Smooth muscle cell (in vitro differentiated cells): ENCODE measurements around the gene THSD7A. TPM values are rescaled to one million over a fixed set of nuclear protein-coding genes. Genes with fewer than 3 reads are reported as not detected.

Experiments used
- DNase-seq: peaks from one replicate; lab custom pipeline; 2025; ENCODE audit not compliant: unreplicated experiment; lab: John Stamatoyannopoulos, UW
- H2AFZ ChIP-seq: fragments of 200-600 bp; sonication (generic); 2 replicates; pipeline ENCODE4 v1.6.0; 2016; ENCODE audit warnings: antibody characterized with exemption, low read depth, mild to moderate bottlenecking
- H3F3A ChIP-seq: fragments of 200-600 bp; sonication (generic); 2 replicates; pipeline ENCODE4 v1.6.0; 2017; ENCODE audit warnings: antibody characterized with exemption, low read depth
- H3K27ac ChIP-seq: fragments of 200-600 bp; sonication (generic); 2 replicates; pipeline ENCODE4 v1.5.1; 2016; ENCODE audit warnings: low read depth, mild to moderate bottlenecking
- H3K27me3 ChIP-seq: fragments of 200-600 bp; sonication (generic); 2 replicates; pipeline ENCODE4 v1.6.1; 2016; ENCODE audit warnings: low read depth, mild to moderate bottlenecking
- H3K36me3 ChIP-seq: fragments of 200-600 bp; sonication (generic); 2 replicates; pipeline ENCODE4 v1.5.1; 2016; ENCODE audit warnings: low read depth
- H3K4me1 ChIP-seq: fragments of 200-600 bp; sonication (generic); 2 replicates; pipeline ENCODE4 v1.5.1; 2016; ENCODE audit warnings: low read depth
- H3K4me2 ChIP-seq: fragments of 200-600 bp; sonication (generic); 2 replicates; pipeline ENCODE4 v1.6.0; 2016; ENCODE audit warnings: mild to moderate bottlenecking
- H3K4me3 ChIP-seq: fragments of 200-600 bp; sonication (generic); 2 replicates; pipeline ENCODE4 v1.5.1; 2016; ENCODE audit warnings: mild to moderate bottlenecking
- H3K79me2 ChIP-seq: fragments of 200-600 bp; sonication (generic); 2 replicates; pipeline ENCODE4 v1.6.0; 2016; ENCODE audit warnings: low read depth, mild to moderate bottlenecking
- H3K9ac ChIP-seq: fragments of 200-600 bp; sonication (generic); 2 replicates; pipeline ENCODE4 v1.6.0; 2016; ENCODE audit warnings: low read depth
- H3K9me3 ChIP-seq: fragments of 200-600 bp; sonication (generic); replicated peaks from 2 replicates; pipeline ENCODE4 v1.5.1; 2016; ENCODE audit warnings: low read depth
- H4K20me1 ChIP-seq: fragments of 200-600 bp; sonication (generic); 2 replicates; pipeline ENCODE4 v1.6.0; 2016; ENCODE audit warnings: low read depth
- WGBS: methylation state at CpG from one replicate; pipeline ENCODE4 v1.1.7; 2016; ENCODE audit warnings: low lambda C conversion rate; 5-methylcytosine and 5-hydroxymethylcytosine counted together
- polyA plus RNA-seq: library from polyadenylated mRNA; unstranded; fragments of >200 nt; fragmentation: Nextera tagmentation; extraction: Ambion mirVana; gene quantifications from 2 replicates; pipeline ENCODE4 v1.2.1, GENCODE V29; 2016
- total RNA-seq: library from RNA; depleted of rRNA; stranded (reverse); fragments of >200 nt; gene quantifications from 2 replicates; pipeline ENCODE4 v1.2.3, GENCODE V29; 2014
- TF ChIP-seq, protein P1 (sequence below): fragments of 200-600 bp; sonication (generic); IDR thresholded peaks from 2 replicates; pipeline ENCODE4 v1.5.1; 2017; ENCODE audit warnings: borderline replicate concordance, mild to moderate bottlenecking, antibody characterized with exemption; ENCODE audit not compliant: insufficient read depth, poor library complexity, severe bottlenecking

Gene THSD7A
- total and polyA plus RNA-seq, 2 experiments from 2014 or later: 1.7 to 2.7 TPM

DNA sequence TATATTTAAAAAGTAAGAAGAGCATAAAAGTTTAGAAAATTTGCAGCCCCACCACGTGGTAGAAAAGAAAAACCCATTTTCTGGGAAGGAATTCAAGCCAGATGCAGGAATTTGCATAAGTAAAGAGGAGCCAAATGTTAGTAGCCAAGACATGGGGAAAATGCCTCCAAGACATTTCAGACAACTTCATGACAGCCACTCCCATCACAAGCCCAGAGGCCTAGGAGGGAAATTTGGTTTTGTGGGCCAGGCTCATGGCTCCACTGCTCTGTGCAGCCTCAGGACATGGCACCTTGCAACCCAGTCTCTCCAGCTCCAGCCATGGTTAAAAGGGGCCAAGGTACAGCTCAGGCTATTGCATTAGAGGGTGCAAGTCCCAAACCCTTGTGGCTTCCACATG is 411.9 kb downstream of the THSD7A start:
- no peaks in the 10 kb centered on the region for H3K27me3 ChIP-seq
- no peaks in the 10 kb centered on the region for H3K36me3 ChIP-seq
- no peak overlapping the region for H3K4me2 ChIP-seq
- H3K9me3 ChIP-seq: no peaks in the 10 kb centered on the region
- no peaks in the 10 kb centered on the region for H3K79me2 ChIP-seq
- H3F3A ChIP-seq: no peaks in the 10 kb centered on the region
- no peak for DNase-seq
- no peak overlapping the region for H3K4me3 ChIP-seq
- H3K27ac ChIP-seq: no peak overlapping the region
- H2AFZ ChIP-seq: no peak overlapping the region
- no peaks in the 10 kb centered on the region for H4K20me1 ChIP-seq
- H3K4me1 ChIP-seq: no peaks in the 10 kb centered on the region
- WGBS: 75% methylated on average over 1 of the region's 1 CpG
- H3K9ac ChIP-seq: no peak overlapping the region
- TF ChIP-seq, protein P1, sequence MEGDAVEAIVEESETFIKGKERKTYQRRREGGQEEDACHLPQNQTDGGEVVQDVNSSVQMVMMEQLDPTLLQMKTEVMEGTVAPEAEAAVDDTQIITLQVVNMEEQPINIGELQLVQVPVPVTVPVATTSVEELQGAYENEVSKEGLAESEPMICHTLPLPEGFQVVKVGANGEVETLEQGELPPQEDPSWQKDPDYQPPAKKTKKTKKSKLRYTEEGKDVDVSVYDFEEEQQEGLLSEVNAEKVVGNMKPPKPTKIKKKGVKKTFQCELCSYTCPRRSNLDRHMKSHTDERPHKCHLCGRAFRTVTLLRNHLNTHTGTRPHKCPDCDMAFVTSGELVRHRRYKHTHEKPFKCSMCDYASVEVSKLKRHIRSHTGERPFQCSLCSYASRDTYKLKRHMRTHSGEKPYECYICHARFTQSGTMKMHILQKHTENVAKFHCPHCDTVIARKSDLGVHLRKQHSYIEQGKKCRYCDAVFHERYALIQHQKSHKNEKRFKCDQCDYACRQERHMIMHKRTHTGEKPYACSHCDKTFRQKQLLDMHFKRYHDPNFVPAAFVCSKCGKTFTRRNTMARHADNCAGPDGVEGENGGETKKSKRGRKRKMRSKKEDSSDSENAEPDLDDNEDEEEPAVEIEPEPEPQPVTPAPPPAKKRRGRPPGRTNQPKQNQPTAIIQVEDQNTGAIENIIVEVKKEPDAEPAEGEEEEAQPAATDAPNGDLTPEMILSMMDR: no peak

DNA sequence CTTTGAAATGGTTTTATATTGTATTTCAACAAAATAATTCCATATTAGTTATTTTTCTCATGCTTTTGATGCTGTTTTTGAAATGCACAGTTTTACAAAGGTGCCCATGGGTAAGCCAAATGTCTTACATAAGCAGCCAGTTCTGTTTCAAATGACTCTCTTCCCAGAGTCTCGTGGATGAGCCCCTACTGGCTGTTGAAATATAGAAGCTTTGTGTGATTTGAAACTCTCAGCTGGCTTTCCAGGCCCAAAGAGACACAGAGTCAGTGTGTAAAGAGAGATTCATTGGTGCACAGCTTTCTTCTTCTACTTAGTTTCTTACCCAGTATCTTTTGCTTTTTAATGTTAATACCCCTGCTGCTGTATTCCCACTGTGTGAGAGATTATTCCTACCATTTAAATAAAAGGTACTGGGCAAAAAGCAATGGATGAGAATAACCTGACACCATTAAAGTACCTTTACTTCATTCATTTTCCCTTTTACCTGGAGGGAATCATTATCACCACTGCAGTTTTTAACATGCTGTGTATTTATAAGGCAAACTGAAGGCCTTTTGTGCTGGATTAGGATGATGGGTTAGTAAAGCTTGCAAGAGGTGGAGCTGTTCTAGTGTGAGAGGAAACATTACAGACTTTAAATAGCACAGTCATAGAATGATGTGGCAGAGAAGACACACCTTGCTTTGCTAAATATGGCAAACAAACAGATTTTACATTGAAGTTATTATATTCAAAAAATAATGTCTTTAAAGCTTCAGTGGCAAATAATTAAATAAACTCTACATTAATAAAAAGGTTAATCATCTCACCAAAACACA is 415.1 kb downstream of the THSD7A start:
- WGBS: 64% methylated on average over 1 of the region's 1 CpG
- TF ChIP-seq, protein P1: no peak
- Histone ChIP-seq H2AFZ (no peak overlapping the region), H3K27ac (no peak overlapping the region), H3K79me2 (no peaks in the 10 kb centered on the region), H3F3A (no peaks in the 10 kb centered on the region), H3K9ac (no peak overlapping the region), H3K4me2 (no peak overlapping the region), H3K9me3 (no peaks in the 10 kb centered on the region), H3K27me3 (no peaks in the 10 kb centered on the region), H3K36me3 (no peaks in the 10 kb centered on the region), H4K20me1 (no peaks in the 10 kb centered on the region), H3K4me1 (no peaks in the 10 kb centered on the region), H3K4me3 (no peak overlapping the region)
- no peak for DNase-seq

DNA sequence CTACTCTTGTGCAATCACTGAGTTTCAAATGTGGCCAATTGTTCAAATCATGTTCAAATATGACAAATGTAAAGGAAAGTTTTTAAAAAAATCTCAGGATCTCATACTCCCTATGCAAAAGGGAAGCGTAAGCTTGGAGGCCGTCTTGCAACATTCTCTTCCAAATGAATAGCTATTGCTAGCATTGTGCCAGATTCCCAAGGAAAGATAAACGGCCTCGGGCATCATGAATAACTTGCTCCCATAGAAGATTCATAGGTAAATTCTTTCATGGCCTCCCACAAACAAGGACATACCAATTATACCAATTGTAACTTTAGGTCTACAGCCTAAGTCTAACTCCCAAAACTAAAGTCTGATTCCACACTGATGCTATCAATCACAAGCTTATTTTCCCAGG is 416.9 kb downstream of the THSD7A start:
- WGBS: 83% methylated on average over 4 of the region's 4 CpGs
- H4K20me1 ChIP-seq: no peaks in the 10 kb centered on the region
- no peak overlapping the region for H3K9ac ChIP-seq
- no peaks in the 10 kb centered on the region for H3F3A ChIP-seq
- no peak overlapping the region for H3K27ac ChIP-seq
- no peaks in the 10 kb centered on the region for H3K9me3 ChIP-seq
- H3K4me3 ChIP-seq: no peak overlapping the region
- H3K4me2 ChIP-seq: no peak overlapping the region
- H3K4me1 ChIP-seq: no peaks in the 10 kb centered on the region
- H2AFZ ChIP-seq: no peak overlapping the region
- no peaks in the 10 kb centered on the region for H3K27me3 ChIP-seq
- no peaks in the 10 kb centered on the region for H3K79me2 ChIP-seq
- TF ChIP-seq, protein P1: no peak
- DNase-seq: no peak
- no peaks in the 10 kb centered on the region for H3K36me3 ChIP-seq

DNA sequence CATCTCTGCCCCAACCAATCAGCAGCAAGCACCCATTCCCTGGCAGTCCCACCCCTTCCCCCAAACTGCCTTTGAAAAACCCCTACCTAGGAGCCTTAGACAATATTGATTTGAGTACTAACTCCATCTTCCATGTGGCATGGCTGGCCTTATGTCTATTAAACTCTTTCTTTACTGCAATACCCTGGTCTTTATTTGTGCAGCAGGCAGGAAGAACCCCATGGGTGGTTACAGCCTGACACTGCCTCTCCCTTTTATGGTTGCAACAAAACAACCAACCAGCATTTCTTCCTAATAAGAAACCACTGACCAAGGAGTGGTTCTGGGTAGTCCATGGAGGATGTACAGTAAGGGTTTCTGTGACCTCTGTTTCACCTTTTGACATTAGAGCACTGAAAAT is 418.1 kb downstream of the THSD7A start:
- DNase-seq: no peak
- Histone ChIP-seq H3K4me1 (no peaks in the 10 kb centered on the region), H2AFZ (no peak overlapping the region), H3F3A (no peaks in the 10 kb centered on the region), H3K27ac (no peak overlapping the region), H3K4me2 (no peak overlapping the region), H3K9ac (no peak overlapping the region), H3K4me3 (no peak overlapping the region), H3K9me3 (no peaks in the 10 kb centered on the region), H4K20me1 (no peaks in the 10 kb centered on the region), H3K27me3 (no peaks in the 10 kb centered on the region), H3K79me2 (no peaks in the 10 kb centered on the region), H3K36me3 (no peaks in the 10 kb centered on the region)
- TF ChIP-seq, protein P1: no peak
